GM12873 (cell line): ENCODE data around the gene TBX21.

Experiments
- CTCF ChIP-seq: IDR thresholded peaks from 2 replicates; pipeline ENCODE4 v1.5.1; 2012; ENCODE audit warnings: low read depth, mild to moderate bottlenecking, moderate library complexity, low read length, control low read depth; ENCODE audit not compliant: insufficient read depth; ENCODE audit errors: missing control alignments

Gene TBX21

GRCh38 chr17:47700471-47701449, 32.3 kb upstream of the TBX21 start:
- no peak for TF ChIP-seq CTCF

GRCh38 chr17:47701608-47702007, 31.4 kb upstream of the TBX21 start:
- TF ChIP-seq CTCF: no peak

DNA sequence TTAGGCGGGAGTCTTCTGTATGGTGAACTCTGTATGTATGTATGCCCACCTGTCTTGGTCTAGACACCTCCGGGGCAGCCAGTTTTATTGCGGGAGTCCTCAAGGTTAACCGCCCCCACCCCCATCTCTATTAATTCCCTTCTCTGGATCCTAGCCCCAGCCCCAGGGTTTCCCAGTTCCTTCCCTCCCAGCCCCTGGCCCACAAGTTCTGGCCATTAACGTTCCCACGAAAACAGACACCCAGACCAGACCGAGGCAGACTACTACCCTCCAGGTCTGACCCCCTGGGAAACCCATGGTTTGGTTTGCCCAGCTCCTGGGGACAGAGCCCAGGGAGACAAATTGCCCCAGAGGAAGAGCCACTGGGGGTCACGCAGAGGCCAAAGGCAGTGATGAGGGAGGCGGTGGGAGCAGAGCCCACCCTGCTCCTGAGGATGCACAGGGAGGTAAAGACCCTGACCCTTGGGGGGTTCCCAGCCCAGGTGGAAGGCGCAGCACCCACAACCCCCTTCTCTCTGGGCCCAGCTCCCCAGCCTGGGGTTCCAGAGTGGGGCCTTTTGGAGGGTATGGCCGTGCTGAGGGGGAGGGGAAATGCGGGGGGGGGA, 30.5 kb upstream of the TBX21 start:
- no peak for TF ChIP-seq CTCF

DNA sequence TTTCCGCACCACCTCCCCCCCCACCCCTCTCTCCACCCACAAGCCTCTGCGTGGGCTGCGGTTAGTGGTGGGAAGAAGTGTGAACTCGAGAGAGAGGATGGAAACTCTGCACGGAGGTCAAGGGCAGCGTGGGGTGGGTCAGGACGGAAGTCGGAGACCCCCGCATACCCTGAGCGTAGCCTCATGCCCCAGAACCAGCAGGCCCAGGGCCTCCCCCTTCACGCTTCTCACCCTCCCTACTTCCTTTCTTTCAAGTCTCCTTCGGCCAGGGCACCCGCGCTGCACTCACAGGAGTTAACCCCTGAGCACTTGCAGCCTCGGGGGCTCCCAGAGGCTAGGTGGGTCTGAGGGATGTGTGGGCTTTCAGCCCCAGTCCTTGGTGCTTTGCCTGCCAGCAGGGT, 29.8 kb upstream of the TBX21 start:
- no peak for TF ChIP-seq CTCF

DNA sequence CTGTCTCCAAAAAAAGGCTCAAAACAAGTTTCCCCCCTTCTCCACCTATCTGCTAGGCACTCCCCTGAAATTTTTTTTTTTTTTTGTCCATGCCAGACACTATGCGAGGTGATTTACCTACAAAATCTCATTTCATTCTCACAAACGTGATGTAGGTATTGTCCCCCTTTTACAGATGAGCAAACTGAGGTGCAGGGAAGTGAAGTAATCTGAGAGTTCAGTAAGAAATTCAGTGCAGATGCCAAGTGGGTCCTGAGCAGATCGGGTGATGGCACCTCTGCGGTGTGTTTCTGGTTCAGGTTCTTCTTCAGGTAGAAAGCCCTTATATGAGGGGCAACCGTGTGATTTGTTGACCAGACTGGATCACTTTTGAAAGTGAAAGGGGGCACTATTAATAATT, 29.4 kb upstream of the TBX21 start:
- no peak for TF ChIP-seq CTCF

GRCh38 chr17:47704116-47704515, 28.9 kb upstream of the TBX21 start:
- no peak for TF ChIP-seq CTCF

DNA sequence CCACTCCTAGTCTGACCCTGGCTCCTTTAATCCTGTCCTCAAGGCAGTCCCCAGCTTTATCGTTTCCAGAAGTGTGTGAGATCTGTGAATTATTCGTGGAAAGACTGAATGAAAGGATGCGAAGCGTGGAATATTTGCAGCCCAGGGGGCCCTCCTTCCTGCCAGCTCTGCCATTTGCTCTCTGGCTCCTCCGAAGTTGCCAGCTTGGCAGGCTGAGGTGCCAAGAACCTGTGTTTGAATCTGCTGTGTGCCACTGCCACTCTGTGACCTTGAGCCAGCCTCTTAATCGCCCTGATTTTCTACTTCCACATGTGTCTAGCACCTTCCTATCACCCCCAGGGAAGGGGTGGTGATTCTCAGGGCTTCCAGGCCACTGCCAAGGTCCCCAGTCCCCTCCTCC, 28.3 kb upstream of the TBX21 start:
- no peak for TF ChIP-seq CTCF
